ENCODE results near the gene STK33.

STK33 gene

DNA sequence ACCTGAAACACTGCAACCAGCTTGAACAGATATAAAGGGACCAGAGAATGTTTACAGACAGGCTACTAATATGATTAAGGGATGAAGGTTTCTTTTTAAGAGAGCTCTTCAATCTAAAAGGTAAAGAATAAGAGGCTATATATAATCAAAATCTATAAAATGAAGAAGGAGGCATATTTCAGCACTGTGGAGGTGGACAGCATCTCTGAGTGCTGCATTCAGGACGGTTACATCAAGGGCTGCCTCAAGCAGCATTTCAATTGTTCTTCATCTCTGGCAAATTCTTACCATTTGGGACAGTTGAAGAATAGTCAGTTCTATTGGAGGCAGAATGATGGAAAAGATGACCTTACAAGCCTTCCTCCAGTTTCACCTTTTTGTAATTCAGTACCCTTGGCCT lies 190.7 kb downstream of the STK33 start:
- no peaks in the 10 kb centered on the region for H3K4me1 ChIP-seq (ENCODE audit: insufficient read depth, low read length, severe bottlenecking)
- no peaks in the 10 kb centered on the region for H3K79me2 ChIP-seq (ENCODE audit: insufficient read depth, low read length)

DNA sequence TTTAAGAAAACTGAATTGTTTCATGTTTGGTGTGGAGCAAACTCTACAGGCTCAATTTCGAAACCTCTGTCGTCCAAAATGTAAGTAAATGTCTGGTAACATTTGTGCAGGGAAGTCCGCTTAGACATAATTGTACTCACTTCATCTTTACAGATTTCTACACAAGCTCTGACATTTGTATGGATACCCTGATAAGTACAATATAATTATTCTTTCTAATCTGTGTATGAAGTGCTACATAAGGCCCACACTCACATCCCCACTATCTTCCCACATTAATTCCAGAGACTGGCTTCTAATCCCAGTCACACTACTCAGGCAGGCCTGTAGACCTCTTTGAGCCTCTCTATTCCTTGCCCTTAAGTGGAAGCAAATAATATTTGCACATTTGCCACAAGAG lies 201.1 kb downstream of the STK33 start:
- TF ChIP-seq CTCF (IDR thresholded peaks at IDR 0.05; ENCODE audit: low read length) (no peak), EZH2 (IDR thresholded peaks at IDR 0.05; ENCODE audit: borderline replicate concordance, low read length) (no peak)

More for the DNA sequence above, 190.7 kb downstream of the STK33 start:
- no peak for TF ChIP-seq EZH2 (IDR thresholded peaks at IDR 0.05; ENCODE audit: borderline replicate concordance, low read length)
- TF ChIP-seq CTCF (IDR thresholded peaks at IDR 0.05; ENCODE audit: low read length), result no peak
- no peaks in the 10 kb centered on the region for H3F3A ChIP-seq (ENCODE audit: insufficient read depth, low read length)
- no peaks in the 10 kb centered on the region for H4K20me1 ChIP-seq (ENCODE audit: insufficient read depth, low read length)
- H3K9ac ChIP-seq (ENCODE audit: low read length), result no peak overlapping the region
- H3K27me3 ChIP-seq (ENCODE audit: insufficient read depth, low read length), result no peaks in the 10 kb centered on the region
- H3K36me3 ChIP-seq (ENCODE audit: insufficient read depth, low read length), result no peaks in the 10 kb centered on the region
- no peak overlapping the region for H3K4me3 ChIP-seq (ENCODE audit: low read depth, low read length, poor library complexity, severe bottlenecking)
- no peak overlapping the region for H2AFZ ChIP-seq (ENCODE audit: low read length)
- H3K9me2 ChIP-seq (ENCODE audit: low read depth, low read length), result no peaks in the 10 kb centered on the region
- H3K4me2 ChIP-seq (ENCODE audit: low read length), result no peak overlapping the region
- no peaks in the 10 kb centered on the region for H3K9me3 ChIP-seq (ENCODE audit: low read length)
- no peak overlapping the region for H3K27ac ChIP-seq (ENCODE audit: low read depth, low read length, poor library complexity, severe bottlenecking)

DNA sequence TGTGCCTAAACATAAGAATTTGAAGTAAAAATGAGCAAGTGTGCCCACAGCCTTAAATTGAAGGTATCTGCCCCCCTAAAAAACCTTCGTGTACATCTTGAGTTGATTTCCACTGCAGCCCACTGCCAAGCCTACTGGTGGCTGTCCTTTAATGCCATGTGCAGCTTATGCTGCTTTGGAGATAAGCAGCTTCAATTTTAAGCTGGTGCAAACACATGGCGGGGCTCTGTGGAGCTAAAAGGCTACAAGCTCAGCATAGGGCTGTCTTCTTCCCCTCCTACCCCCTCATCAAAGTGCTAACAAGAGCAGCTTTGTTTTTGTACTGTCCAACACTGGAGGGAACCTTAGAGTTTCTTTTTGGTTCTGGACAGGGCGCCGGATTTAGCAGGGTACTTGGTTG lies 201.9 kb downstream of the STK33 start:
- Histone ChIP-seq H3K4me2 (ENCODE audit: low read length) (no peak overlapping the region), H3K9me3 (ENCODE audit: low read length) (no peaks in the 10 kb centered on the region), H3K4me3 (ENCODE audit: low read depth, low read length, poor library complexity, severe bottlenecking) (no peak overlapping the region), H4K20me1 (ENCODE audit: insufficient read depth, low read length) (no peaks in the 10 kb centered on the region), H3K79me2 (ENCODE audit: insufficient read depth, low read length) (no peaks in the 10 kb centered on the region), H3K4me1 (ENCODE audit: insufficient read depth, low read length, severe bottlenecking) (no peaks in the 10 kb centered on the region), H2AFZ (ENCODE audit: low read length) (no peak overlapping the region), H3K27ac (ENCODE audit: low read depth, low read length, poor library complexity, severe bottlenecking) (no peak overlapping the region), H3K9ac (ENCODE audit: low read length) (no peak overlapping the region), H3K9me2 (ENCODE audit: low read depth, low read length) (no peaks in the 10 kb centered on the region), H3K27me3 (ENCODE audit: insufficient read depth, low read length) (no peaks in the 10 kb centered on the region), H3F3A (ENCODE audit: insufficient read depth, low read length) (no peaks in the 10 kb centered on the region), H3K36me3 (ENCODE audit: insufficient read depth, low read length) (no peaks in the 10 kb centered on the region)
- no peak for TF ChIP-seq CTCF (IDR thresholded peaks at IDR 0.05; ENCODE audit: low read length)
- no peak for TF ChIP-seq EZH2 (IDR thresholded peaks at IDR 0.05; ENCODE audit: borderline replicate concordance, low read length)

More for the DNA sequence above, 201.1 kb downstream of the STK33 start:
- H3K4me3 ChIP-seq (ENCODE audit: low read depth, low read length, poor library complexity, severe bottlenecking), result no peak overlapping the region
- H4K20me1 ChIP-seq (ENCODE audit: insufficient read depth, low read length), result no peaks in the 10 kb centered on the region
- H3K9me2 ChIP-seq (ENCODE audit: low read depth, low read length), result no peaks in the 10 kb centered on the region
- no peaks in the 10 kb centered on the region for H3K79me2 ChIP-seq (ENCODE audit: insufficient read depth, low read length)
- no peaks in the 10 kb centered on the region for H3K36me3 ChIP-seq (ENCODE audit: insufficient read depth, low read length)
- H3K4me2 ChIP-seq (ENCODE audit: low read length), result no peak overlapping the region
- H3F3A ChIP-seq (ENCODE audit: insufficient read depth, low read length), result no peaks in the 10 kb centered on the region
- no peaks in the 10 kb centered on the region for H3K4me1 ChIP-seq (ENCODE audit: insufficient read depth, low read length, severe bottlenecking)
- no peaks in the 10 kb centered on the region for H3K9me3 ChIP-seq (ENCODE audit: low read length)
- no peaks in the 10 kb centered on the region for H3K27me3 ChIP-seq (ENCODE audit: insufficient read depth, low read length)
- no peak overlapping the region for H2AFZ ChIP-seq (ENCODE audit: low read length)
- H3K27ac ChIP-seq (ENCODE audit: low read depth, low read length, poor library complexity, severe bottlenecking), result no peak overlapping the region
- H3K9ac ChIP-seq (ENCODE audit: low read length), result no peak overlapping the region
